Karpas-422 (cell line): ENCODE results near the gene URB1. TPM values are rescaled to one million over a fixed set of nuclear protein-coding genes. Genes with fewer than 3 reads are reported as not detected.
A peak's percentile ranks its signal among the peaks of the same experiment; 100 is the strongest.
"Not testable (repeated sequence)": the region's sequence is repeated elsewhere in the genome, so short reads cannot be mapped to it uniquely, and the experiment has no call there.

Source experiments
- DNase-seq: peaks from one replicate; pipeline ENCODE4 v3.0.0-alpha.2; 2015
- H2AFZ ChIP-seq: fragments of 200-600 bp; sonication (generic); 2 replicates; pipeline ENCODE4 v1.6.1; 2014; ENCODE audit warnings: antibody characterized with exemption, low read length, mixed read lengths
- H3K27ac ChIP-seq: fragments of 200-600 bp; sonication (generic); 2 replicates; pipeline ENCODE4 v1.5.1; 2014; ENCODE audit warnings: mild to moderate bottlenecking, low read length, moderate library complexity
- H3K27me3 ChIP-seq: fragments of 200-600 bp; sonication (generic); 2 replicates; pipeline ENCODE4 v1.6.1; 2014; ENCODE audit warnings: low read length, mixed read lengths
- H3K36me3 ChIP-seq: fragments of 200-600 bp; sonication (generic); 2 replicates; pipeline ENCODE4 v1.6.1; 2014; ENCODE audit warnings: low read length, mixed read lengths; ENCODE audit not compliant: insufficient read depth
- H3K4me1 ChIP-seq: fragments of 200-600 bp; sonication (generic); 2 replicates; pipeline ENCODE4 v1.6.1; 2014; ENCODE audit warnings: mild to moderate bottlenecking, low read length, mixed read lengths
- H3K4me2 ChIP-seq: fragments of 200-600 bp; sonication (generic); 2 replicates; pipeline ENCODE4 v1.6.1; 2014; ENCODE audit warnings: low read length, low read depth, mild to moderate bottlenecking; ENCODE audit not compliant: poor library complexity, severe bottlenecking
- H3K4me3 ChIP-seq: fragments of 200-600 bp; sonication (generic); 2 replicates; pipeline ENCODE4 v1.5.1; 2014; ENCODE audit warnings: mild to moderate bottlenecking, antibody characterized with exemption, low read length, mixed read lengths
- H3K79me2 ChIP-seq: fragments of 200-600 bp; sonication (generic); 2 replicates; pipeline ENCODE4 v1.6.1; 2014; ENCODE audit warnings: mild to moderate bottlenecking, low read length, mixed read lengths
- H3K9ac ChIP-seq: fragments of 200-600 bp; sonication (generic); 2 replicates; pipeline ENCODE4 v1.6.0; 2014; ENCODE audit warnings: low read length
- H3K9me2 ChIP-seq: fragments of 200-600 bp; sonication (generic), shearing (Covaris generic); replicated peaks from 2 replicates; pipeline ENCODE4 v1.6.0; 2014; ENCODE audit warnings: mild to moderate bottlenecking, low read length, moderate library complexity; ENCODE audit not compliant: insufficient read depth
- H3K9me3 ChIP-seq: fragments of 300-700, 200-600 bp; sonication (generic); 2 replicates; pipeline ENCODE4 v1.6.1; 2014; ENCODE audit warnings: low read length, mixed read lengths
- H4K20me1 ChIP-seq: fragments of 200-600 bp; sonication (generic); 2 replicates; pipeline ENCODE4 v1.6.1; 2014; ENCODE audit warnings: mild to moderate bottlenecking, antibody characterized with exemption, low read length, low read depth; ENCODE audit not compliant: insufficient read depth
- total RNA-seq: library from RNA; depleted of rRNA; stranded (reverse); fragments of >200 nt; shearing (Covaris generic); gene quantifications from 2 replicates; pipeline ENCODE4 v1.2.3, GENCODE V29; 2014; ENCODE audit warnings: low replicate concordance; rRNA removed

The URB1 gene, protein sequence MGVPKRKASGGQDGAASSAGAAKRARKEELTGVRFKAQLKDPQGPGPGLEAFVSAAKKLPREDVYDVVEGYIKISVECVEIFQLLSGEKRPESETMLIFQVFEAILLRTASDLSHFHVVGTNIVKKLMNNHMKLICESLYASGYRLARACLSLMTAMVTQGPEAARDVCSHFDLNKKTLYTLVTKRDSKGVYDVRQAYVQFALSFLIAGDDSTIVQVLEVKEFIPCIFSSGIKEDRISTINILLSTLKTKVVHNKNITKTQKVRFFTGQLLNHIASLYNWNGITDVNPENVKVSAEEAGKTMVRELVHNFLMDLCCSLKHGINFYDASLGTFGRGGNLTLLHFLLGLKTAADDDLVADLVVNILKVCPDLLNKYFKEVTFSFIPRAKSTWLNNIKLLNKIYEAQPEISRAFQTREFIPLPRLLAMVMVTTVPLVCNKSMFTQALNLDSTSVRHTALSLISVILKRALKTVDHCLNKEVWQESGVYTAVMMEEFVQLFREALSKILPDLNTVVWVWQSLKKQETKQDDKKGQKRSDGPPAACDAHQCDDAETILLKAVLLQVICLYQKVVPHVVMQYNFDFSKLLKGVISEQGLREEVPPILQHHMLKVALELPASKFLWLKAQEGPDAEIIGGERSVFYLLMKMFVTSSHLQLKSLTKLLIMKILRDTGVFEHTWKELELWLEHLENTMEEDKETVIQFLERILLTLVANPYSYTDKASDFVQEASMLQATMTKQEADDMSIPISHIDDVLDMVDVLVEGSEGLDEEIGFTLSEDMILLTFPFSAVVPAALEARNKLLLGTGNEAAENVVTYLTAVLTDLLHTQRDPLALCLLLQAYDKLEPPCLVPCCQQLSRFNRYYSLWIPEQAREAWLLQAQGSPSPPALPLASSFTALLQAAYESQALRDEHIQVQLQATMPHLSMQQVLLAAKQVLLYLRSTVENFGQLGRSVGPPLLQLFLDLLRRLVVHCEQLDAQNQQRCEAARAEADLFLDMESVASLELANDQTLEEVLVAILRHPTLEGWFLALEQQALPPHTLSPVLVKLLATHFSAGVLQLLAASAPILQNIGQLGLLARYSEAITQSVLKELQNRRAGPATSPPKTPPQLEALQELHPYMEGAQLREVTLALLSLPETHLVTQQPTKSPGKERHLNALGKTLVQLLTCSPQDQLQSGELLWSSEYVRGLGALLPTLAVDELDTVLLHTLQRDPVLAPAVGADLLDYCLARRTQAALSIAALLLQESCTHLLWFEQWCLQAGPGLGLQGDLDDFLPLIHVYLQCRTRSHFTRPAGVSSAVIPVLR (N-terminal part only)
- total RNA-seq, result 12.7 and 17.0 TPM in 2 replicates

DNA sequence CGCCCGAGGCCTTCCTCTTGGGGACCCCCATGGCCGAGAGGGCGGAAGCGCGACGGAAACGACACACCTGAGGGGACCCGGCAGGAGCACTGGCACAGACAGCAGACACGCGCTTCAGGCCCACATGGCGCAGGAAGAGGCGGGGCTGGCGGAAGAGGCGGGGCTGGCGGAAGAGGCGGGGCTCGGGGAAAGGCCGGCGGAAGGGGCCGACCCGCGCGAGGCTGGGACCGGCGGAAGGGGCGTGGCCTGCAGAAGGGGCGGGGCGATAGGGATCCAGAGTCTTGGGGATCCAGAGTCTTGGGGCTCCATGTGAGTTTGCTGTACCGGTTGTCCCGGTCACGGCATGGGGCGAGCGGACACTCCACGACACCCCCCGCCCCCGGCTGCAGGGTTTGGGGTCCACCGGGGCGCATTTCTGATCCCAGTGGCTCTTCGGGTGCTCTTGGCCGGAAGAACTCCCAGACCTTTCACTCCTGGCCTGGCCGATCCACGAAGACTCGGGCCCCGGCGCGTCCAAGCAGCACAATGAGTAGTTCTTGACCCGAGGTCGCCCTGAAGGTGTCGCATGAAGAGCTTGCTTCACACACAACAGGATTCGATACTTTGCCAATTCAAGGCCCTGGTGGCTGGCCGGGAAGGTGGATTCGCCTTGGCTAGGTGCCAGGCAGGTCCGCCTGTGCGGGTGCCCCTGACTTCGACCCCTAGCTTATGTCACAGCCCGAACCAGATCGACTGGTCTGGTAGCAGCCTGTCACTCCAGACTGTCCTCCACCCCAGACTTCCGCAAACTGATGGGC lies at the start of gene URB1:
TSS of gene URB1 (minus strand) at position 133 of the 797 bp plus-strand sequence. CDS start at position 31, 102 bp downstream.
- Histone ChIP-seq H3K36me3 (peaks cover 9% of the 10 kb centered on the region; the same call in 1 of the 2 replicates), H3K9ac (peak within 1 kb of the TSS; percentile 94), H3K27me3 (no peaks in the 10 kb centered on the region), H3K4me1 (peaks cover 25% of the 10 kb centered on the region), H3K79me2 (peaks cover 42% of the 10 kb centered on the region), H3K4me2 (peak within 1 kb of the TSS; percentile 77), H3K9me2 (no peaks in the 10 kb centered on the region), H3K4me3 (peak within 1 kb of the TSS; percentile 96), H4K20me1 (peaks cover 22% of the 10 kb centered on the region), H2AFZ (peak within 1 kb of the TSS; percentile 87), H3K27ac (peak within 1 kb of the TSS; percentile 35; the same call in 1 of the 2 replicates), H3K9me3 (no peaks in the 10 kb centered on the region)
- DNase-seq, result peak; percentile 97

DNA sequence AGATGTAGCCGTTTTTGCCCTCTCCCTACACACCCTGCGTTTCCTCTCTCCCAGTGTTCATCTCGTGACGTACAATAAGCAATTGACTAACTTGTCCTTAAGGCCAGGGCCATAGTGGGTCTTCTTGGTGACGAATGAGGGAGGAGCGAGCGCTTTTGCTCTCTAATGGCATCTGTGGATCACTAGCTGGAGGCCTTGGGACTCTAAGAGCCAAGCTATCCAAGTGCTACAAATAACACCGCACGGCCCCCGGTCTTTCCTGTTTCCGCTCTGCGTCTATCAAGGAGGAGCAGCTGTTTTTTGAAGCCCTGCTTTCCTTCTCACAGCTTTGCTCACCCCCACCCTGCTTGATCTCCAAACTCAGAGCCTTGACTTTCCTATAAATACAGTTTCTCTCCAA lies 44.9 kb upstream of the URB1 start:
- Histone ChIP-seq H2AFZ (no peak overlapping the region), H3K9ac (no peak overlapping the region), H3K36me3 (no peaks in the 10 kb centered on the region), H3K79me2 (no peaks in the 10 kb centered on the region), H3K27me3 (no peaks in the 10 kb centered on the region), H3K4me1 (no peaks in the 10 kb centered on the region), H4K20me1 (no peaks in the 10 kb centered on the region), H3K4me3 (no peak overlapping the region), H3K9me2 (no peaks in the 10 kb centered on the region), H3K9me3 (no peaks in the 10 kb centered on the region), H3K4me2 (no peak overlapping the region), H3K27ac (no peak overlapping the region)
- DNase-seq, result no peak

DNA sequence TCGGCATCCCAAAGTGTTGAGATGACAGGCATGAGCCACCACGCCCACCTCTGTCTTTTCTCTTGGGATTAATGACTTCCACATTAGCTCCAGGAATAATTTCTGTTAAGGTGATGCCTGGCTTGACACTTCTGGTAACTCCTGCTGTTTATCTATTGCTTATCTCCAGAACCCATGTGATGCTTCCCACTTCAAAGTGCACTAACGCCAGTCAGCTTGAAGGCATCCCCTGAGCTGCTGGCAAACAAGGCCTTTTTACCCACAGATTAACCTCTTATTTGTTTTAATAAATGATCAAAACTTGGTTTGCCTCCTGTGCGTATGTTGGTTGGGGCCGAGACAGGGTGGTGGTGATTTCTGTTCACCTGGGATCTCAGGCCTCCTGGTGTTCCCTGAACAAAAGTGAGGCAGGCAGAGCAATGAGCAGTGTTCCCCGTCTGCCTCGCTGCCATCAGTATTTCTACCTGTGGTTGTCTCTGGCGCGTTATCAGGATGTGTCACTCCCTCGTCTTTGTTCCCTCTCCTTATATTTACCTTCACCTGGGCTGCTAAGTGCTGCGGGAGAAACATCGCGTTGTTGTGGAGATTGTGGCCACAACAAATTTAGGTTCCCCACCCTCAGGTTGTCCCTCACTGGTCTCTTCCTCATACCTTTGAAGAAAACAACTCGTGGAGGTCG lies 40.3 kb upstream of the URB1 start:
- H3K4me3 ChIP-seq, H3K79me2 ChIP-seq, H2AFZ ChIP-seq, H3K9me3 ChIP-seq, H3K9ac ChIP-seq, H4K20me1 ChIP-seq, DNase-seq, H3K27me3 ChIP-seq, H3K36me3 ChIP-seq, H3K4me1 ChIP-seq, H3K9me2 ChIP-seq, H3K27ac ChIP-seq, H3K4me2 ChIP-seq: not testable (repeated sequence)

- H3K9me2 ChIP-seq, result no peaks in the 10 kb centered on the region
- no peaks in the 10 kb centered on the region for H4K20me1 ChIP-seq
- H3K4me2 ChIP-seq, result no peak overlapping the region
- H3K27me3 ChIP-seq, result no peaks in the 10 kb centered on the region
- H3K4me3 ChIP-seq, result no peak overlapping the region
- no peak overlapping the region for H3K9ac ChIP-seq
- no peaks in the 10 kb centered on the region for H3K79me2 ChIP-seq
- H3K4me1 ChIP-seq, result no peaks in the 10 kb centered on the region
- DNase-seq, result no peak
- no peak overlapping the region for H3K27ac ChIP-seq
- H2AFZ ChIP-seq, result no peak overlapping the region
- no peaks in the 10 kb centered on the region for H3K9me3 ChIP-seq
- H3K36me3 ChIP-seq, result no peaks in the 10 kb centered on the region
Observed at GRCh38 chr21:32427958-32428623, 35.3 kb upstream of the URB1 start.

DNA sequence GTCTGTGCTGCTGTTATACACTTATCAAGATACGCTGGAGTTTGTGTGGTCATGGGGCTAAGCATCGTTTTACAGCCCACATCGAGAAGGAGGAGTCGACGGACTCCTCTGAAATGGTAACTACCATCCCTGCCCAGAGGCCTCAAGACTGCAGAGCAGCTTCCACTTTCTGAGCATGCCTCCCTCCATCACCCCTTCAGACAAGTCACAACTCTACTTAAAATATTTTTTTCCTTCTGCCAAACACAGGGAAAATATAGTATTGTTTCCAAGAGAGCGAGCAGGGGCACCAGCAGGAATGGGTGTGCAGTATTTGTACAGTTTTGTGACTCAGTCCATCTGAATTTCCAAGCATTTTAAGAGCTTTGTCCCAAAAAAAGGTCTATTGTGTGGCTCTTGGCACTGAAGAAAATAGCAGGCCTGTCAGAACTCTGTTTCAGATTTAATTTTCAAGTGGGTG lies 33.8 kb upstream of the URB1 start:
- no peak for DNase-seq
- Histone ChIP-seq H4K20me1 (no peaks in the 10 kb centered on the region), H3K9me2 (no peaks in the 10 kb centered on the region), H3K9me3 (no peaks in the 10 kb centered on the region), H3K9ac (no peak overlapping the region), H3K79me2 (no peaks in the 10 kb centered on the region), H3K27ac (no peak overlapping the region), H3K4me1 (no peaks in the 10 kb centered on the region), H3K27me3 (no peaks in the 10 kb centered on the region), H2AFZ (no peak overlapping the region), H3K36me3 (no peaks in the 10 kb centered on the region), H3K4me2 (no peak overlapping the region), H3K4me3 (no peak overlapping the region)

- Histone ChIP-seq H4K20me1 (no peaks in the 10 kb centered on the region), H2AFZ (no peak overlapping the region), H3K9ac (no peak overlapping the region), H3K27me3 (no peaks in the 10 kb centered on the region), H3K27ac (no peak overlapping the region), H3K4me3 (no peak overlapping the region), H3K4me2 (no peak overlapping the region), H3K9me3 (no peaks in the 10 kb centered on the region), H3K79me2 (no peaks in the 10 kb centered on the region), H3K4me1 (no peaks in the 10 kb centered on the region), H3K36me3 (no peaks in the 10 kb centered on the region), H3K9me2 (no peaks in the 10 kb centered on the region)
- no peak for DNase-seq
Observed at GRCh38 chr21:32426066-32426465, 33.3 kb upstream of the URB1 start.

DNA sequence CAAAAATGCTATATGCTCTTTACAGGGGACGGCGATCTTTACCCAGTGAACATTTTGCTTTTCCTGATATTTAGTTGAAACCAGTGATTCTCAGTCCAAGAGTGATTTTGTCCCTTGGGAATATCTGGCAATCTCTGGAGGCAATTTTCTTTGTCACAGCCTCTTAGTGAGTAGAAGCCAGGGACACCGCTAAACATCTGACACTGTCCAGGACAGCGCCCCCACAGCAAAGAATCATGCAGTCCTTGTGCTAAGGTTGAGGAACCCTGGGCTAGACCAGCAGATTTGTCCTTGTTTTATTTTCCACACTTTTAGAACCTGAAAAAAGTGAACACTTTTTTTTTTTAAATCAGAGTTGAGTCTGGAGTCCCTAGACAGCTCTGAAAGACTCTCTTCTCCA lies 32.8 kb upstream of the URB1 start:
- H2AFZ ChIP-seq, result no peak overlapping the region
- H3K4me3 ChIP-seq, result no peak overlapping the region
- H3K9me2 ChIP-seq, result no peaks in the 10 kb centered on the region
- H3K27me3 ChIP-seq, result no peaks in the 10 kb centered on the region
- no peak overlapping the region for H3K9ac ChIP-seq
- no peaks in the 10 kb centered on the region for H4K20me1 ChIP-seq
- no peaks in the 10 kb centered on the region for H3K36me3 ChIP-seq
- no peaks in the 10 kb centered on the region for H3K4me1 ChIP-seq
- no peak overlapping the region for H3K4me2 ChIP-seq
- H3K9me3 ChIP-seq, result no peaks in the 10 kb centered on the region
- H3K27ac ChIP-seq, result no peak overlapping the region
- DNase-seq, result no peak
- H3K79me2 ChIP-seq, result no peaks in the 10 kb centered on the region
